Astrocyte of the spinal cord (primary cell): ENCODE measurements around the gene ARHGAP23.
A peak's percentile ranks its signal among the peaks of the same experiment; 100 is the strongest.
"Not testable (repeated sequence)": the region's sequence is repeated elsewhere in the genome, so short reads cannot be mapped to it uniquely, and the experiment has no call there.

Source experiments
- DNase-seq: peaks from one replicate; pipeline ENCODE4 v3.0.0; 2011; ENCODE audit warnings: low read depth, low spot score
- H3K4me3 ChIP-seq: 2 replicates; pipeline ENCODE4 v1.5.1; 2011; ENCODE audit warnings: low read depth, mild to moderate bottlenecking, low read length, moderate library complexity
- in situ Hi-C: cut with HindIII; loops from 2 replicates; pipeline ENCODE4 v1.10.0; 2017; ENCODE audit warnings: low sequenced_read_pairs
- TF ChIP-seq, protein P1 (sequence below): IDR thresholded peaks from 2 replicates; pipeline ENCODE4 v1.5.1; 2012; ENCODE audit warnings: low read depth, mild to moderate bottlenecking, low read length, inconsistent platforms

ARHGAP23 gene

DNA sequence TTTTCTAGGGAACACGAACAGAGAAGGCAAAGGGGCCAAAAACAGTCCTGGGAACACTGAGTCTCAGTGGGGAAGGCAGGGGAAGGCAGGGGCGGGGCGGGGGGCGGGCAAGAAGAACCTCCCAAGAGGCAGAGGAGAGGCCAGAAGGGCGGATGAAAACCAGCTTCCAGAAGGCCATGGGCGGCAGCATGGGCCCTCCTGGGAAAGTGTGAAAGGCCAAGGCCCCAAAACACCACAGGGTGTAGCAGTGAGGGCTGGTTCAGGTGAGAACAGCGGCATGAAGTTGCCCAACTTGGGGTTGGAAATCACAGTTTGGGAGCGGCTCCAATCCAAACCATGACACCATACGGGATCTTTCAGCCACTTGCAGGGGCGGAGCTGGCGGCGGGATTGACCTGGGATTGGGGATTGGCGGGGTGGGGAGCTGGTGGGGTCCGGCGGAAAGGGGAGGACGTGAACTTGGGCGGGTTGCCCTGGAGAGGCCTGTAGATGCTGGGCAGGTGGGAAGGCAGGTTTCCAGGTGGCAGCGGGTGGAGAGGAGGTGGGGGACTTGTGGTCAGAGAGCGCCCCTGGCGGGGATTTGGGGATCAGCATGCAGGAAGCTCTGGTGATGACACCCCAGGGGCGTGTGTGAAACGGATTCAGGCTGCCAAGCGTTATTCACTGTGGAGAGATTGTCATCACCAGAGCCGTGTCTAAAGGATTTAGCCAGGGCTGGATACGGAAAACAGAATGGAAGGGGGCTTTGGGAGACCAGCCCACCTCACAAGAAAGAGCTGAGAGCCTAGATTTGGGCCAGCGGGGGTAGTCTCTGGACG, 80.9 kb downstream of the ARHGAP23 start:
- peak; percentile 92 for DNase-seq
- peak overlapping the region; percentile 16 for H3K4me3 ChIP-seq
- TF ChIP-seq, protein P1, sequence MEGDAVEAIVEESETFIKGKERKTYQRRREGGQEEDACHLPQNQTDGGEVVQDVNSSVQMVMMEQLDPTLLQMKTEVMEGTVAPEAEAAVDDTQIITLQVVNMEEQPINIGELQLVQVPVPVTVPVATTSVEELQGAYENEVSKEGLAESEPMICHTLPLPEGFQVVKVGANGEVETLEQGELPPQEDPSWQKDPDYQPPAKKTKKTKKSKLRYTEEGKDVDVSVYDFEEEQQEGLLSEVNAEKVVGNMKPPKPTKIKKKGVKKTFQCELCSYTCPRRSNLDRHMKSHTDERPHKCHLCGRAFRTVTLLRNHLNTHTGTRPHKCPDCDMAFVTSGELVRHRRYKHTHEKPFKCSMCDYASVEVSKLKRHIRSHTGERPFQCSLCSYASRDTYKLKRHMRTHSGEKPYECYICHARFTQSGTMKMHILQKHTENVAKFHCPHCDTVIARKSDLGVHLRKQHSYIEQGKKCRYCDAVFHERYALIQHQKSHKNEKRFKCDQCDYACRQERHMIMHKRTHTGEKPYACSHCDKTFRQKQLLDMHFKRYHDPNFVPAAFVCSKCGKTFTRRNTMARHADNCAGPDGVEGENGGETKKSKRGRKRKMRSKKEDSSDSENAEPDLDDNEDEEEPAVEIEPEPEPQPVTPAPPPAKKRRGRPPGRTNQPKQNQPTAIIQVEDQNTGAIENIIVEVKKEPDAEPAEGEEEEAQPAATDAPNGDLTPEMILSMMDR, result peak; percentile 93
- in situ Hi-C loops, result no loop called here

DNA sequence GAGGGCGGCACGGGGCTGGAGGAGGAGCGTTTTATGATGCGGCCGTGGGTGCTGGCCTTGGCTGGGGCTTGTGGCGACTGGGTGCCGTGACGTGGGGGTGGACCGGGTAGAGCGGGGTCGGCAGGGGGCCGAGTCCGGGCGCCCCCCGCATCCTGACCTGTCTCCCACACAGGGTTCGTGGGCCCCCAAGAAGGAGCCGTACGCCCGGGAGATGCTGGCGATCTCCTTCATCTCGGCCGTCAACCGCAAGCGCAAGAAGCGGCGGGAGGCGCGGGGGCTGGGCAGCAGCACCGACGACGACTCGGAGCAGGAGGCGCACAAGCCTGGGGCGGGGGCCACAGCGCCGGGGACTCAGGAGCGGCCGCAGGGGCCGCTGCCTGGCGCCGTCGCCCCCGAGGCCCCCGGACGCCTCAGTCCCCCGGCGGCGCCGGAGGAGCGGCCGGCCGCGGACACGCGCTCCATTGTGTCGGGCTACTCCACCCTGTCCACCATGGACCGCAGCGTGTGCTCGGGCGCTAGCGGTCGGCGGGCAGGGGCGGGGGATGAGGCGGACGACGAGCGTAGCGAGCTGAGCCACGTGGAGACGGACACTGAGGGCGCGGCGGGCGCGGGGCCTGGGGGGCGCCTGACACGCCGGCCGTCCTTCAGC, 81.6 kb downstream of the ARHGAP23 start:
- TF ChIP-seq, protein P1, result no peak
- no peak for DNase-seq
- peak overlapping the region; percentile 16 for H3K4me3 ChIP-seq
- in situ Hi-C loops, result no loop called here

DNA sequence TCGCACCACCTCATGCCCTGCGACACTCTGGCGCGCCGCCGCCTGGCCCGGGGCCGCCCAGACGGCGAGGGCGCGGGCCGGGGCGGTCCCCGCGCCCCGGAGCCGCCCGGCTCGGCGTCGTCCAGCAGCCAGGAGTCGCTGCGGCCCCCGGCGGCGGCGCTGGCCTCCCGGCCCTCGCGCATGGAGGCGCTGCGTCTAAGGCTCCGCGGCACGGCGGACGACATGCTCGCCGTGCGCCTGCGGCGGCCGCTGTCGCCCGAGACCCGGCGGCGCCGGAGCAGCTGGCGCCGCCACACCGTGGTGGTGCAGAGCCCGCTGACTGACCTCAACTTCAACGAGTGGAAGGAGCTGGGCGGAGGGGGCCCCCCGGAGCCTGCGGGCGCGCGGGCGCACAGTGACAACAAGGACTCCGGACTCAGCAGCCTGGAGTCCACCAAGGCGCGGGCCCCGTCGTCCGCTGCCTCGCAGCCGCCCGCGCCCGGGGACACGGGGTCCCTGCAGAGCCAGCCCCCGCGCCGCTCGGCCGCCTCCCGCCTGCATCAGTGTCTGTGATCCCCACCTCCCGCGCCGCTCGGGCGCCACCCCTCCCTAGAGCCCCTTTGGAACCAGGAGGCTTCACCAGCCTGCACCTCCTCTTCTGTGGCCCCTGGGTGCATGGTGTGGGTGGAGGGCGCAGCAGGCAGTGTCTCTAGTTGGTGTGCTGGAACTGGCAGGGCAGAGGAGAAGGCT, 82.3 kb downstream of the ARHGAP23 start:
- peak; percentile 35 for DNase-seq
- H3K4me3 ChIP-seq, result no peak overlapping the region
- in situ Hi-C loops, result no loop called here
- TF ChIP-seq, protein P1, result peak; percentile 6

DNA sequence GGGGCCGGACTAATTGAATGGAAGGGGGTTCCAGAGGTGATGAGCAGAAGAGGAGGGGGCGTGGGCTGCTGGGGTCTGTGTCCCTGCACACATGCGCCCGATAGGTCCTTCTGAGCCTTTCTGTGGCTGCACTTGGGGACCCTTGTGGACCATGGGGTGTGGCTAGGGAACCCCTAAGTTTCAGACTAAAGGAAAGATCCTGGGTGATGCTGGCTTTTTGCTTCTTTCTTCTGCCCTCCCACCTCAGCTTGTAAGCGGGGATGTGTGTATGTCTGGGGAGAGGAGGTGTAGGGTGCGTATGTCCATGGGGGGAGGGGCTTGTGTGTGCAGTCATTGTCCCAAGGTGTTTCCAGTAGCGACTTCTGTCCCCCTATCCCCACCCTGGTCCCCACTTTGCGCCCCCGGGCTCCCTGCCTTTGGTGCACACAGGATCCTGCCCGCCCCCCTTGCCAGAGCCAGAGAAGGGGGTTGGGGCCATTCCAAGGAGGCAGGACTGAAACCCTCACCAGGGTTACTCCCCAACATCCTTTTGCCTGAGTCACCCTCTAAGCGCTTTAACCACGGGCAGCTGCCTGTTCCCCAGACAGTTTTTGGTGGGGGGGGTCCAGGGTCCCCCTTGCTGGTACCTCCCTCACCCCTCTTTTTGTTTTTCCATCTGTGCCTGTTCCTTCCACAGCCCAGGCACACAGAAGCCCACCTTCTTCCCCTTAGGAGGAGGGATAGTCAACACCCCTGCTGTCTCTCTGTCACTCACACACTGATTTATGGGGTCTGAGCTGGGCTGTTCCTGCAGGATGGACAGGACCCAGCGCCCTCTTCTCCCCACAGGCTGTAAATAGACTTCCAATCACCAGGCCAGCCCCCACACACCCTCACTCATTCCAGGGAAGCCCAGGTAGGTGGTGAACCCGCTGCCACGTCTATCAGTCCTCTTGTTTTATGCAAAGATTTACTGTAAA, 83.2 kb downstream of the ARHGAP23 start:
- no peak overlapping the region for H3K4me3 ChIP-seq
- peak; percentile 48 for DNase-seq
- in situ Hi-C loops, result no loop called here
- TF ChIP-seq, protein P1, result no peak

DNA sequence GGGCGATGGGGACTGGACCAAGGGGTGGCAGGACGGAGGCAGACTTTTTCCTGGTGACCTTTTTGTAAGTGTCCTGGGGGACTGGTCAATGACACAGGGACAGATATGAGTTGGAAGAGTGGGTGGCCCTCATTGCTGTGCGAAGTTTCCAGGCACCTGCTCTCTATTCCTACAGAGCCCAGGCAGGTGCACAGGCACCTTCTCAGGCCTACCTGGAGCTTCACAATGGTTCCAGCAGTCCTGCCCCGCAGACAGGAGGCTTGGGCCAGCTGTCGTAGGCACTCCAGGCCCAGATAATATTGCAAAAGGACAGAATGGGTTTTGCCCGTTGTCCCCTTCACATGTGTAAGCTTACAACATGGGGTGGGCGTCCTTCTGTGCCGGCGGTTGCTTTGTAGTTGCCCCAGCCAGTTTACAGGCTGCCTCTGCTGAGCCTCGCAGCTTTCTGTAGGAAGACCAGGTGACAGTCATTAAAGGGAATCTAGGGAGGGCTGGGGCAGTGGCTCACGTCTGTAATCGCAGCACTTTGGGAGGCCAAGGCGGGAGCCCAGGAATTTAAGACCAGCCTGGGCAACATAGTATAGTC, 84.3 kb downstream of the ARHGAP23 start:
- in situ Hi-C loops, result no loop called here
- TF ChIP-seq, protein P1, result no peak
- no peak overlapping the region for H3K4me3 ChIP-seq
- DNase-seq, result no peak

DNA sequence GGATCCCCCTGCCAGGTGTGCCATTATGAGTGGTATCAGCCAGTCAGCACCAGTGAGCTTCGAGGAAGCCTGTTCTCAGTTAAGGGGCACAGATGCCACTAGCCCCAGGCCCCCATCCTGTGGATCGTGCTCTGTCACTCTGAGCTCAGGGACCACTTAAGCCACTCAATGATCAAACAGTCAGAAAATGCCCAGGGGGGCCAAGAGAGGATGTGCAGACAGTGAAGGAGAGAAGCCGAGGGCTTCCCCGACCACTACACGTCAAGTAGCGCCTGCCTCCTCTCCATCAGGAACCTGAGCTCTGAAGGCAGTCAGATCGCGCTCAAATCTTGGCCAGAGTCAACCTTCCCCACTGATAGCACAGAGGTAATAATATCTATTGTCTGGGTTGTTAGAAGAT, 98.3 kb downstream of the ARHGAP23 start:
- H3K4me3 ChIP-seq, in situ Hi-C loops, DNase-seq: not testable (repeated sequence)

DNA sequence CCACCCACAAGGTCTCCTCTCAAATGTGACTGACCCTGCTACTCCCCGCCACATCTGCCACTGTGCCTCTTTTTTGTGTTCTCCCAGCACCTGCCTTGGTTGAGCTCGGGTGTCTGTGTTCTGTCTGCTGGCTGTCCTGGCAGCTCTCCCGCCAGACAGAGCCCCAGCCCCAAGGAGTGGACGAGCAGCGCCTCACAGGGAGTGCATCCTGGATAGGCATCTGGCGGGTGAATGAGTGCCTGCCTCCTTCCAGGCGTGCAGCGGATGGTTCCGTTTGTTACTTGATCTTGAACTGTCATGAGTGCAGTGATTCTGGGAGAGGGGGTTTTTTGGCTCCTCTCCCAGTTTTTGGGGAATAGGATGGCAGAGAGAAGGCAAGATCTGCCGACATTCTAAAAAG, 99.9 kb downstream of the ARHGAP23 start:
- in situ Hi-C loops, DNase-seq, H3K4me3 ChIP-seq: not testable (repeated sequence)

DNA sequence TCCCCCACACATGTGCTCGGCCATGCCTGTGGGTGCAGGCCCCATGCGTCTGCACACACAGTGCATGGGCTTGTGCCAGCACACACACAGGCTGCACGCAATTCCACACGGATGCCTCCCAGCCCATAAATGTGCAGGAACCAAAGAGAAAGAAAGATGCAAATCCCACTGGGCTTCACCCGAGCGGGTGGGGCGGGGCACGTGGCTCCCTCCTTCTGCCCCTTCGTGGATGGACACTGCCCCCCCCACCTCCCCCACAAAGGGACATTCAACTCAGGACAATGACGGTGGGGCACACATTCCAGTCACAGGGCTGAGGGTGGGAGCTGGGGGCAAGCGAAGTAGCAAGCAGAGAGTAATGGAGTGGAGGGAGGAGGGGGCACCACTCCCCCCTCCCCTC, 102.6 kb downstream of the ARHGAP23 start:
- DNase-seq, H3K4me3 ChIP-seq, in situ Hi-C loops: not testable (repeated sequence)

DNA sequence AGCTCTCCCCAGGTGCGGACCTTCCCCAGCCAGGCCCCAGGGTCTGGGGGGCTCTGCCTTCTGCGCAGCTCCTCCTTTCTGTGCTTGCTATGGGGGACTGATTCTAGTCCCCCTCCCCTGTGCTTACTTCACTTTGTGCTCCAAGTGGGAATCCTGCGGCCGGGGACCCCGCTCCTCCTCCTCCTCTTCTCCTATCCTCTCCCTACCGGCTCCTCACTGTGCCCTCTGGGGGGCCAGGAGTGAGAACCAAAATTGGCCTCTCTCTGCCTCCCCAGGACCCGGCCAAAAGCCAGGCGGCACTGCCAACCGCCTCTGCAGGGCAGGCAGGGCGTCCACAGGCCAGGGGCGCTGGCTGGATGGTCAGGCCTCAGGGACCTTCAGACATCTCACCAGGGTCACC, 103.5 kb downstream of the ARHGAP23 start:
- H3K4me3 ChIP-seq, DNase-seq, in situ Hi-C loops: not testable (repeated sequence)
